OCI-LY1 (cell line): Measurements from ENCODE around the gene IFI16.

Experiments
- EZH2 ChIP-seq: fragments of 200-600 bp; sonication (generic), shearing (Covaris generic); IDR thresholded peaks from 2 replicates; pipeline ENCODE4 v1.8.0; 2017; ENCODE audit warnings: borderline replicate concordance, mixed run types, mild to moderate bottlenecking, antibody characterized with exemption, low read length, moderate library complexity, mixed read lengths
- TF ChIP-seq, protein P1 (sequence below): fragments of 200-600 bp; sonication (generic), shearing (Covaris generic); IDR thresholded peaks from 2 replicates; pipeline ENCODE4 v1.5.1; 2017; ENCODE audit warnings: mild to moderate bottlenecking, antibody characterized with exemption, low read length, moderate library complexity, mixed read lengths

DNA sequence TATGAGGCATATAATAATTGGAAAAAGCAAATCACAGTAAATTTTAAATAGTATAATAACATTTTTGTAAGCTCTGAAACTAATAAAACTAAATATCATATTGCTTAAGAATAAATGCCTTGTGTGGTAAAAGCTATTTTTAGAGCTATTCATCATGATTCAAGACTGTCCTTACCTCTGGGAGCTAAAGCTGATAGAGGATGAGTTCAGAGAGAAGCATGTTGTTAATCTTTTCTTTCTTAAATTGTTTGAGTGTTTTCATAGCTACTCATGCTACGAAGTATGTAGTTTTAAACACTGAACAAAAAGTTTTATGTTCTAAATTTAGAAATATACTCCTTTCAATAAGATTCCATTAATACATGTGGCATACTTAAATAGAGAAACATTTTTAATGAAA lies 30.5 kb downstream of the IFI16 start:
- TF ChIP-seq, protein P1, sequence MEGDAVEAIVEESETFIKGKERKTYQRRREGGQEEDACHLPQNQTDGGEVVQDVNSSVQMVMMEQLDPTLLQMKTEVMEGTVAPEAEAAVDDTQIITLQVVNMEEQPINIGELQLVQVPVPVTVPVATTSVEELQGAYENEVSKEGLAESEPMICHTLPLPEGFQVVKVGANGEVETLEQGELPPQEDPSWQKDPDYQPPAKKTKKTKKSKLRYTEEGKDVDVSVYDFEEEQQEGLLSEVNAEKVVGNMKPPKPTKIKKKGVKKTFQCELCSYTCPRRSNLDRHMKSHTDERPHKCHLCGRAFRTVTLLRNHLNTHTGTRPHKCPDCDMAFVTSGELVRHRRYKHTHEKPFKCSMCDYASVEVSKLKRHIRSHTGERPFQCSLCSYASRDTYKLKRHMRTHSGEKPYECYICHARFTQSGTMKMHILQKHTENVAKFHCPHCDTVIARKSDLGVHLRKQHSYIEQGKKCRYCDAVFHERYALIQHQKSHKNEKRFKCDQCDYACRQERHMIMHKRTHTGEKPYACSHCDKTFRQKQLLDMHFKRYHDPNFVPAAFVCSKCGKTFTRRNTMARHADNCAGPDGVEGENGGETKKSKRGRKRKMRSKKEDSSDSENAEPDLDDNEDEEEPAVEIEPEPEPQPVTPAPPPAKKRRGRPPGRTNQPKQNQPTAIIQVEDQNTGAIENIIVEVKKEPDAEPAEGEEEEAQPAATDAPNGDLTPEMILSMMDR = no peak
- TF ChIP-seq EZH2 = no peak
